Measurements from ENCODE around the gene SLC6A5. TPM values are rescaled to one million over a fixed set of nuclear protein-coding genes. Genes with fewer than 3 reads are reported as not detected.

Gene SLC6A5
- total and polyA plus RNA-seq, 10 of the 15 experiments (the other 5 are each of a cell fraction or from before 2014, with no cell fraction given) = 0.01 TPM; not detected in 9

- SMC1A ChIA-PET (ENCODE audit: uncharacterized antibody, unreplicated experiment) = interaction anchor here (0.6 kb wide), 1 partner anchor 33 kb away, joined by 3 read pairs; no protein-coding TSS in a partner anchor
- Histone ChIP-seq H3K4me1 (ENCODE audit: control insufficient read depth, insufficient read depth, low read length) (no peaks in the 10 kb centered on the region), H3K9me3 (replicated peaks; ENCODE audit: control insufficient read depth, insufficient read depth, low read length) (no peaks in the 10 kb centered on the region), H3K36me3 (ENCODE audit: control insufficient read depth in 2 of 2, insufficient read depth in 2 of 2, low read length in 1 of 2) (no peaks in the 10 kb centered on the region), H2AFZ (ENCODE audit: control insufficient read depth, low read depth, low read length) (no peak overlapping the region), H3K9ac (ENCODE audit: control insufficient read depth, insufficient read depth, low read length) (no peak overlapping the region), H3K79me2 (ENCODE audit: control insufficient read depth, insufficient read depth, low read length) (no peaks in the 10 kb centered on the region), H3K4me2 (ENCODE audit: control insufficient read depth, insufficient read depth) (no peak overlapping the region), H3K27me3 (replicated peaks in 1 of 2; ENCODE audit: control insufficient read depth in 2 of 2, insufficient read depth in 2 of 2, low read length in 1 of 2) (no peaks in the 10 kb centered on the region; a peak in 3 of 4 replicates), H3K4me3 (no peak overlapping the region), H3K27ac (ENCODE audit: control insufficient read depth, insufficient read depth) (no peak overlapping the region), H4K20me1 (ENCODE audit: control insufficient read depth, insufficient read depth) (no peaks in the 10 kb centered on the region)
- POLR2A ChIA-PET = no interaction called here
- no peak for FAIRE-seq
- no peak for ATAC-seq
- WGBS (ENCODE audit: insufficient coverage, insufficient replicate concordance, low lambda C conversion rate, missing lambda C conversion rate) = 91% methylated on average over 2 of the region's 2 CpGs
- no peak for DNase-seq (ENCODE audit: low read depth, low spot score)
- TF ChIP-seq ESRRA (IDR thresholded peaks at IDR 0.05; ENCODE audit: low read length) (no peak), ASH2L (IDR thresholded peaks at IDR 0.05; ENCODE audit: borderline replicate concordance, low read depth) (no peak), YY1 (IDR thresholded peaks at IDR 0.05; ENCODE audit: low read depth, low read length) (no peak), BRCA1 (IDR thresholded peaks at IDR 0.05; ENCODE audit: low read depth, low read length) (no peak), JUND (IDR thresholded peaks at IDR 0.05; ENCODE audit: low read depth, low read length) (no peak), KLF5 (IDR thresholded peaks at IDR 0.05; ENCODE audit: partially characterized antibody) (no peak), FOXK2 (IDR thresholded peaks at IDR 0.05) (no peak), TCF12 (IDR thresholded peaks at IDR 0.05; ENCODE audit: low read depth, low read length) (no peak), NR2C1 (IDR thresholded peaks at IDR 0.05) (no peak), E4F1 (IDR thresholded peaks at IDR 0.05; ENCODE audit: borderline replicate concordance, partially characterized antibody) (no peak), IRF4 (IDR thresholded peaks at IDR 0.05; ENCODE audit: low read depth, low read length) (no peak), CHD1 (IDR thresholded peaks at IDR 0.05; ENCODE audit: low read depth, low read length) (no peak), MLLT1 (IDR thresholded peaks at IDR 0.05) (no peak), GABPA (IDR thresholded peaks at IDR 0.05; ENCODE audit: low read depth) (no peak), FOS (IDR thresholded peaks at IDR 0.05; ENCODE audit: borderline replicate concordance, extremely low read depth, insufficient read length) (no peak), NBN (IDR thresholded peaks at IDR 0.05) (no peak), STAT3 (IDR thresholded peaks at IDR 0.05; ENCODE audit: low read depth, low read length) (no peak), POLR2AphosphoS2 (IDR thresholded peaks at IDR 0.05; ENCODE audit: low read depth, low read length) (no peak), PAX5 (IDR thresholded peaks at IDR 0.05; ENCODE audit: borderline replicate concordance, low read depth, low read length) (no peak)
- no TSS peak for BruUV-seq (replicated peaks)
- CTCF ChIA-PET = no interaction called here
- intact Hi-C loops (cut with micrococcal nuclease; ENCODE audit: unreplicated experiment) = no loop called here
- in situ Hi-C loops (cut with MboI) = no loop called here
- RAD21 ChIA-PET (ENCODE audit: unreplicated experiment) = interaction anchor here (0.6 kb wide), 1 partner anchor 1312 kb away, joined by 3 read pairs; no protein-coding TSS in a partner anchor
These were observed 77.2 kb downstream of the SLC6A5 start for GRCh38 chr11:20676658-20677057.

All from GM12878 (cell line).